NCI-H2227 (cell line): ENCODE measurements around the gene RWDD1.
A peak's percentile ranks its signal among the peaks of the same experiment; 100 is the strongest.

Experiments used
- DNase-seq: peaks from one replicate; lab custom pipeline; 2025; ENCODE audit not compliant: unreplicated experiment; lab: John Stamatoyannopoulos, UW

The RWDD1 gene

GRCh38 chr6:116557893-116558292, 13.4 kb upstream of the RWDD1 start:
- peak; percentile 19 for DNase-seq

GRCh38 chr6:116560130-116560529, 11.2 kb upstream of the RWDD1 start:
- no peak for DNase-seq

GRCh38 chr6:116561377-116562018, 9.8 kb upstream of the RWDD1 start:
- DNase-seq: peak; percentile 67

GRCh38 chr6:116562019-116562403, 9.3 kb upstream of the RWDD1 start:
- no peak for DNase-seq

GRCh38 chr6:116562614-116563013, 8.7 kb upstream of the RWDD1 start:
- DNase-seq: no peak

GRCh38 chr6:116563830-116564229, 7.5 kb upstream of the RWDD1 start:
- DNase-seq: no peak

- DNase-seq: no peak
These were observed 7.0 kb upstream of the RWDD1 start for GRCh38 chr6:116564311-116564710.

GRCh38 chr6:116564921-116565872, 6.1 kb upstream of the RWDD1 start:
- peak; percentile 55 for DNase-seq

GRCh38 chr6:116568111-116568510, 3.2 kb upstream of the RWDD1 start:
- DNase-seq: no peak

GRCh38 chr6:116568821-116569755, 2.2 kb upstream of the RWDD1 start:
- no peak for DNase-seq

GRCh38 chr6:116571683-116572000, 338 bp downstream of the RWDD1 start:
- DNase-seq: no peak

GRCh38 chr6:116572162-116572561, 858 bp downstream of the RWDD1 start:
- no peak for DNase-seq

GRCh38 chr6:116575227-116575626, 3.9 kb downstream of the RWDD1 start:
- no peak for DNase-seq

GRCh38 chr6:116577486-116577885, 6.2 kb downstream of the RWDD1 start:
- no peak for DNase-seq

GRCh38 chr6:116578335-116578734, 7.0 kb downstream of the RWDD1 start:
- no peak for DNase-seq

- DNase-seq: no peak
These were observed 7.8 kb downstream of the RWDD1 start for GRCh38 chr6:116579143-116579542.

- no peak for DNase-seq
These were observed 8.9 kb downstream of the RWDD1 start for GRCh38 chr6:116580198-116580597.

- DNase-seq: no peak
These were observed 15.0 kb downstream of the RWDD1 start for GRCh38 chr6:116586276-116586675.

- no peak for DNase-seq
These were observed 15.4 kb downstream of the RWDD1 start for GRCh38 chr6:116586738-116587137.

- no peak for DNase-seq
These were observed 23.9 kb downstream of the RWDD1 start for GRCh38 chr6:116595247-116595646.

- DNase-seq: no peak
These were observed 25.5 kb downstream of the RWDD1 start for GRCh38 chr6:116596815-116597214.
